ENCODE data around the gene ST7. TPM values are rescaled to one million over a fixed set of nuclear protein-coding genes. Genes with fewer than 3 reads are reported as not detected.

Gene ST7
- total and polyA plus RNA-seq, 2 of the 8 experiments (the other 6 are each of a cell fraction or from before 2014, with no cell fraction given) = 16.3 to 18.0 TPM

DNA sequence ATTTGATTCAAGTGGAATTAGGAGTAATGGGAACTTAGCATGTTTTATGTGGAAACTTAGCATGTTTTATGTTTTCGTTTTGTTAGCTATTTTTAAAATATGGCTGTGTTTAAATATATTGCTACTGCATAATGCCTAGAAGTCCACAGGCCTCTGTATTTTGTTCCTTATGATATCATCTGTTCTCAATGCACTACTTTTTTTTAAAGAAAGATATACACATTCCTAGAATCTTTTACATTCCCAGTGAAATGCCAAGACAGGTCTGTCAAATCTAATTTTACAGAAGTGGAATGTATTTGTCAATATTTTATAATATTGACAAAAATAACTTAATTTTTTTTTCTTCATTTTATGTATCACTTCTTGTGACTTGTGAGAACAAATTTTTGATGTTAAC, 51.6 kb downstream of the ST7 start:
- Histone ChIP-seq H3K9me3 (ENCODE audit: insufficient read depth in 2 of 2, low read depth in 1 of 2, low read length in 1 of 2) (no peaks in the 10 kb centered on the region), H2BK20ac (ENCODE audit: low read length) (no peak overlapping the region), H4K20me1 (replicated peaks in 1 of 2; ENCODE audit: control insufficient read depth in 1 of 2, insufficient read depth in 2 of 2, low read length in 2 of 2) (no peaks in the 10 kb centered on the region), H3K79me1 (ENCODE audit: low read depth, low read length) (no peaks in the 10 kb centered on the region), H3K18ac (ENCODE audit: extremely low read depth, low read length) (no peak overlapping the region), H4K5ac (ENCODE audit: insufficient read length, low read depth, low read length) (no peak overlapping the region), H2BK15ac (ENCODE audit: low read length) (no peak overlapping the region), H2BK120ac (replicated peaks; ENCODE audit: low read depth, low read length) (no peak overlapping the region), H3K79me2 (ENCODE audit: control insufficient read depth in 1 of 2, insufficient read depth in 2 of 2, low read length in 2 of 2) (0 out of 4 replicates have a peak, but pooled peaks cover 0 to 5% of the 10 kb centered on the region in 2 experiments), H3K36me3 (ENCODE audit: control insufficient read depth in 2 of 4, insufficient read depth in 4 of 4, low read length in 3 of 4) (no peaks in the 10 kb centered on the region), H4K91ac (replicated peaks; ENCODE audit: insufficient read length, low read length) (no peak overlapping the region), H3K4me2 (ENCODE audit: insufficient read depth in 1 of 2, low read depth in 2 of 2, low read length in 2 of 2) (no peak overlapping the region), H3K4me1 (replicated peaks in 1 of 4; ENCODE audit: control insufficient read depth in 3 of 4, insufficient read depth in 4 of 4, low read length in 3 of 4) (no peaks in the 10 kb centered on the region; a peak in 1 of 7 replicates), H3K9ac (replicated peaks in 1 of 4; ENCODE audit: extremely low read depth in 1 of 4, low read depth in 3 of 4, low read length in 3 of 4) (no peak overlapping the region), H3K23me2 (ENCODE audit: low read depth, low read length) (no peaks in the 10 kb centered on the region; the same call in 1 of the 2 replicates), H2BK5ac (ENCODE audit: low read depth, low read length) (no peak overlapping the region), H2BK12ac (ENCODE audit: low read depth, low read length) (no peak overlapping the region), H3K27me3 (replicated peaks in 1 of 4; ENCODE audit: control insufficient read depth in 3 of 4, extremely low read depth in 1 of 4, insufficient read depth in 3 of 4, low read length in 3 of 4) (no peaks in the 10 kb centered on the region), H3K56ac (replicated peaks; ENCODE audit: insufficient read length, low read depth, low read length) (no peak overlapping the region), H2AK5ac (ENCODE audit: low read depth, low read length) (no peak overlapping the region), H3K14ac (ENCODE audit: insufficient read length) (no peak overlapping the region), H3K23ac (ENCODE audit: insufficient read length) (no peak overlapping the region), H2AFZ (ENCODE audit: low read length) (no peak overlapping the region), H3K4me3 (ENCODE audit: extremely low read depth in 1 of 4, insufficient read depth in 2 of 4, low read depth in 3 of 4, low read length in 4 of 4) (no peak overlapping the region), H3K4ac (replicated peaks; ENCODE audit: insufficient read length, low read depth, low read length) (no peak overlapping the region), H4K8ac (ENCODE audit: extremely low read depth, insufficient read depth, low read length) (no peak overlapping the region), H3K27ac (ENCODE audit: low read depth, low read length) (no peak overlapping the region)
- 78% methylated on average over 1 of the region's 1 CpG; no CpG with 5 or more reads in 1 of the 2 experiments for WGBS, 2 experiments (ENCODE audit: extremely low coverage in 1 of 2, insufficient coverage in 1 of 2, insufficient read length in 1 of 2, insufficient replicate concordance in 2 of 2, low coverage in 1 of 2, low lambda C conversion rate in 2 of 2, missing lambda C conversion rate in 1 of 2)
- no peak for FAIRE-seq
- DNase-seq (ENCODE audit: low read depth in 1 of 2, low spot score in 2 of 2) = no peak
- ChIA-PET POLR2A (ENCODE audit: partially characterized antibody) (no interaction called here), CTCF (ENCODE audit: partially characterized antibody) (interaction anchor here (1.1 to 1.4 kb wide), 2 partner anchors 10 to 20 kb away, joined by 3 to 6 read pairs; no protein-coding TSS in a partner anchor)
- TF ChIP-seq SP4 (IDR thresholded peaks at IDR 0.05; ENCODE audit: low read length) (no peak), EP300 (IDR thresholded peaks at IDR 0.05; ENCODE audit: borderline replicate concordance in 1 of 2, low read depth in 2 of 2, low read length in 2 of 2) (no peak), HDAC6 (IDR thresholded peaks at IDR 0.05; ENCODE audit: low read depth, low read length) (no peak), NANOG (IDR thresholded peaks at IDR 0.05; ENCODE audit: insufficient read depth, low read depth, low read length, poor library complexity, severe bottlenecking) (no peak), SUZ12 (IDR thresholded peaks at IDR 0.05; ENCODE audit: low read length) (no peak), SAP30 (IDR thresholded peaks at IDR 0.05; ENCODE audit: insufficient read depth, insufficient replicate concordance, low read length) (no peak), CBX8 (IDR thresholded peaks at IDR 0.05; ENCODE audit: borderline replicate concordance, low read depth, low read length) (no peak), CREB1 (IDR thresholded peaks at IDR 0.05) (no peak), SIN3A (conservative IDR thresholded peaks at IDR 0.05 in 1 of 2, IDR thresholded peaks at IDR 0.05 in 1 of 2; ENCODE audit: low read depth in 1 of 2, low read length in 2 of 2) (no peak), ASH2L (IDR thresholded peaks at IDR 0.05; ENCODE audit: low read length) (no peak), CHD1 (IDR thresholded peaks at IDR 0.05; ENCODE audit: low read depth, low read length) (no peak), TCF12 (IDR thresholded peaks at IDR 0.05; ENCODE audit: low read depth, low read length) (no peak), KDM5A (IDR thresholded peaks at IDR 0.05; ENCODE audit: low read length) (no peak)
- TF ChIP-seq, protein P1, sequence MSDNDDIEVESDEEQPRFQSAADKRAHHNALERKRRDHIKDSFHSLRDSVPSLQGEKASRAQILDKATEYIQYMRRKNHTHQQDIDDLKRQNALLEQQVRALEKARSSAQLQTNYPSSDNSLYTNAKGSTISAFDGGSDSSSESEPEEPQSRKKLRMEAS (IDR thresholded peaks at IDR 0.05) = no peak

Data from H1 (cell line).